ENCODE measurements around the gene ARHGAP6.

ARHGAP6 gene, protein sequence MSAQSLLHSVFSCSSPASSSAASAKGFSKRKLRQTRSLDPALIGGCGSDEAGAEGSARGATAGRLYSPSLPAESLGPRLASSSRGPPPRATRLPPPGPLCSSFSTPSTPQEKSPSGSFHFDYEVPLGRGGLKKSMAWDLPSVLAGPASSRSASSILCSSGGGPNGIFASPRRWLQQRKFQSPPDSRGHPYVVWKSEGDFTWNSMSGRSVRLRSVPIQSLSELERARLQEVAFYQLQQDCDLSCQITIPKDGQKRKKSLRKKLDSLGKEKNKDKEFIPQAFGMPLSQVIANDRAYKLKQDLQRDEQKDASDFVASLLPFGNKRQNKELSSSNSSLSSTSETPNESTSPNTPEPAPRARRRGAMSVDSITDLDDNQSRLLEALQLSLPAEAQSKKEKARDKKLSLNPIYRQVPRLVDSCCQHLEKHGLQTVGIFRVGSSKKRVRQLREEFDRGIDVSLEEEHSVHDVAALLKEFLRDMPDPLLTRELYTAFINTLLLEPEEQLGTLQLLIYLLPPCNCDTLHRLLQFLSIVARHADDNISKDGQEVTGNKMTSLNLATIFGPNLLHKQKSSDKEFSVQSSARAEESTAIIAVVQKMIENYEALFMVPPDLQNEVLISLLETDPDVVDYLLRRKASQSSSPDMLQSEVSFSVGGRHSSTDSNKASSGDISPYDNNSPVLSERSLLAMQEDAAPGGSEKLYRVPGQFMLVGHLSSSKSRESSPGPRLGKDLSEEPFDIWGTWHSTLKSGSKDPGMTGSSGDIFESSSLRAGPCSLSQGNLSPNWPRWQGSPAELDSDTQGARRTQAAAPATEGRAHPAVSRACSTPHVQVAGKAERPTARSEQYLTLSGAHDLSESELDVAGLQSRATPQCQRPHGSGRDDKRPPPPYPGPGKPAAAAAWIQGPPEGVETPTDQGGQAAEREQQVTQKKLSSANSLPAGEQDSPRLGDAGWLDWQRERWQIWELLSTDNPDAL (N-terminal part only)

DNA sequence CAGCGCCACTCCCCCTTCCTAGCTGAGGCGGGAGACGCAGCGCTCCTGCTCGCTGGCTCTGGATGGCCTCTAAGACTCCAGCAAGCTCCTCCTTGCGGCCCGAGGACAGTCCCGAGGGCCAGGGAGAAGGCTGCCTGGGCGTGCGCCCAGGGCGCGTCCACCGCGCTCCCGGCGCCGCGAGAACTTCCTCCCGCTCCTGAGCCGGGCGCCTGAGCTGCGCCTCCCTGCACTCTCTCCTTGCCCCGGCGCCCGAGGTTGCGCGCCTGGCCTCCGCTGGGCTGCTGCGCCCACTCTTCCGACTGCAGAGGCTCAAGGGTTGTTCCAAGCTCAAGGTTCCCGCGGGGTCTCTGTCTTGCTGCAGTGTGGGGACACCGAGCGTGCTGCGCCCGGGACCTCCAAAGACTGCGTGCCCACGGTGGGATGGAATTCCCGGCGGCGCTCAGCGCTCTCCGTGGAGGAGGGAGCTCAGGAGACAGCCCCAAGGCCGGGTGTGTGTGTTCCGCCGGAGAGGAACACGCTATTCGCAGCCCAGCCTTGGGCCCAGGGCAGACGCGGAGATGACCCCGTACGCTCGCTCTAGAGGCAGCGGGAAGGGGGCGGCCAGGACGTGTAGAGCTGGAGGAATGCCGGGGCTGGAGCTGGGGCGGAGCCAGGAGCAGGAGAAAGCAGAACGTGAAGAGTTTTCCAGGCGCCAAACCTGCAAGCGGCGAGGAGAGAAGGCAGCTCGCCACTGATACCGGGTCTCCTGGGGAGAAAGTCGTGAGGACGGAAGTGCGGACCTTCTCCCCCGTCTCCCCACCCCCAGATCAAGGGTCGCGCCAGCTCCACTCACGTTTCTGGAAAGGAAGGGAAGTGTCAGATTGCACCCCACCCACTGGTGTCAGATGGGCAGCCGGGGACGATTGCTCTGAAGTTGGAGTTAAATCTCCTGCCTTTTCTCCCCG, at the start of gene ARHGAP6:
ARHGAP6 (minus strand) TSS at position 753 of the 944 bp plus-strand sequence. CDS start 1,092 bp downstream, outside the sequence.
- H3K9me3 ChIP-seq (ENCODE audit: control insufficient read depth in 2 of 2, low read length in 2 of 2): no peaks in the 10 kb centered on the region
- no peaks in the 10 kb centered on the region for H3K4me1 ChIP-seq (ENCODE audit: control insufficient read depth, insufficient read depth, low read length)
- H3K27ac ChIP-seq (ENCODE audit: low read length): peak within 1 kb of the TSS; percentile 49
- no peaks in the 10 kb centered on the region for H3K27me3 ChIP-seq (ENCODE audit: control insufficient read depth in 1 of 2, insufficient read depth in 2 of 2, low read length in 2 of 2)
- peak within 1 kb of the TSS; percentile 63 to 77 for H3K4me3 ChIP-seq (ENCODE audit: low read length in 2 of 2)
- H3K36me3 ChIP-seq (ENCODE audit: control insufficient read depth in 2 of 2, insufficient read depth in 2 of 2, low read length in 2 of 2): no peaks in the 10 kb centered on the region
- peak within 1 kb of the TSS; percentile 37 to 53 for H3K9ac ChIP-seq (ENCODE audit: low read length in 2 of 2)

DNA sequence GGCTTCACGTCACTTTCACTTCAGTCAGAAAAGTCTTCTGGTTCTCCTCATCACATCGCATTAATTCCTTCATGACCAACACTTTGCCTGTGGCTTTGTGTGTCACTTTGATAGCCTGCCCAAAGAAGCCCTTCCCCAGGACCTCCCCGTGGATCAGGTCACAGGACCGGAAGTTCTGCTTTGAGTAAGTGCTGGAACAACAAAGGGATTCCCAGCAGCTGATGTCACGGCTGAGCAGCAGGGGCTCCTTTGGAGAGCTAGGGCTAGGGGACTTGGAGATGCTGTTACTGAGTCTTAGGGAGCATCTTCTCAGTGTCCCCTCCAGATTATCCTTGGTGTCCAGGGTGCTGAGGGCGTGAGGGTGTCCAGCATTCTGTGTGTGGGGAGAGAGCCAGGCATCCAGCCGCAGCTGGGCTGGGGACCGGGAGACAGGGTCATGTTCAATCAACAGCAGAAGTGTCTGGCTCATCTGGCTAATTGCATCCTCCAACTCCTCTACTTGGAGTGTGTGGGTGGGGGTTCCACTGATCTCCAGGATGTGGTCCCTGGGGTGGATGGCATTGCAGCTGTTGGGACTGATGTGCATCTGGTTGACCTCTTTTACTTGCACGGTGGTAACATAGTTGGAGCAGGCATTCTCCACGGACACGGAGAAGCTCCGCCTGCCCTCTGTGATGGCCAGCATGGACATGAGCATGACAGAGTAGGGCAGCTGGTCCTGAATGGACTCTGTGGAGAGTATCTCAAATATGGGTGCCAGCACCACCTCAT, 39.2 kb upstream of the ARHGAP6 start:
- Histone ChIP-seq H3K9me3 (ENCODE audit: control insufficient read depth in 2 of 2, low read length in 2 of 2) (no peaks in the 10 kb centered on the region), H3K27ac (ENCODE audit: low read length) (no peak overlapping the region), H3K36me3 (ENCODE audit: control insufficient read depth in 2 of 2, insufficient read depth in 2 of 2, low read length in 2 of 2) (no peaks in the 10 kb centered on the region), H3K4me3 (ENCODE audit: low read length in 2 of 2) (no peak overlapping the region), H3K4me1 (ENCODE audit: control insufficient read depth, insufficient read depth, low read length) (no peaks in the 10 kb centered on the region), H3K27me3 (ENCODE audit: control insufficient read depth in 1 of 2, insufficient read depth in 2 of 2, low read length in 2 of 2) (peaks cover 0 to 10% of the 10 kb centered on the region in 2 donors), H3K9ac (ENCODE audit: low read length in 2 of 2) (no peak overlapping the region)

DNA sequence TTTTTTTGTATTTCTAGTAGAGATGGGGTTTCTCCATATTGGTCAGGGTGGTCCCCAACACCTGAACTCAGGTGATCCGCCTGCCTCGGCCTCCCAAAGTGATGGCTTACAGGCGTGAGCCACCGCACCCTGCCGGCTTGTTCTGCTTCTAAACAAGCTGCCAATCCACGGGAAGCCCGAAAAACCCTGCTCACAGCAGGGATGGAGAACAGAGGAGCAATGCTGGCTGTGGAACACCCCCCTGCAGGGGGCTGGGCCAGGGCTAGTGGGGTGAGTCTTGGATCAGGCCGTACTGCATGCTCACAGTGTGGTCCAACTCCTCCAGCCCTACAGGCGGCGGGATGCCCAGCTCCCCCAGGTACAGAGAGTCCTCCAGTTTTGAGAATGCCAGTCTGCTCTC, 38.1 kb upstream of the ARHGAP6 start:
- Histone ChIP-seq H3K9ac (ENCODE audit: low read length in 2 of 2) (no peak overlapping the region), H3K27me3 (ENCODE audit: control insufficient read depth in 1 of 2, insufficient read depth in 2 of 2, low read length in 2 of 2) (peaks cover 0 to 10% of the 10 kb centered on the region in 2 donors), H3K36me3 (ENCODE audit: control insufficient read depth in 2 of 2, insufficient read depth in 2 of 2, low read length in 2 of 2) (no peaks in the 10 kb centered on the region), H3K9me3 (ENCODE audit: control insufficient read depth in 2 of 2, low read length in 2 of 2) (no peaks in the 10 kb centered on the region), H3K4me1 (ENCODE audit: control insufficient read depth, insufficient read depth, low read length) (no peaks in the 10 kb centered on the region), H3K27ac (ENCODE audit: low read length) (no peak overlapping the region), H3K4me3 (ENCODE audit: low read length in 2 of 2) (no peak overlapping the region)

DNA sequence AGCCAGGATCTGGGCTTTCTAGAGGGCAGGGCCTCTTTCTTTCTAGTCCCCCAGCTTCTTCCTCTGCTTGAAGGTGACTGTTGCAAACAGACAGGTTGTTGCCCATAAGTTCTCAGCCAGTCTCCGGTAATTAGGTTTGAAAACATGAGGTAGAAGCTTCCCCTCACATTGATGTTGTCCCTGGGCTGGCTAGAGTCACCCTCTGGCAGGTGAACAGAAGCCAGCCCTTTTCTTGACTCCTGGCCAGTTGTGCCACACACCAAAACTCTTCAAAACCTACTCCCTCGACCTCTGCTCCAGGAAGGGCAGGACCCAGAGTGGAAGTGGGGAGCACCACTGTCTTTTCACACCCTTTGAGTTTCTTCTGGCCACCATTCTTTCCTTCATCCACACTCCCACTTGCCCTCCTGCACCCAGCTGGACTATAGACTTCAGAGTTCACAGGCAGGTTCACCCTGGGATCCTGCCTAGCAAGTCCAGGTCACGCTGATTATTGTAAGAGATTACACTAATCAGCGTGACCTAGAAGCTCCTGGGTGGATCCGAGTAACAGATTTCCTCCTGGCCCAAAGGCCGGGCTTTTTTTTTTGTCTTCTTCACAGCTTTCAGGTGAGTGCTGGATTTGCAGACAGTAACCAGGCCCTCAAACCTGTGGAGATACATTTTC, 37.4 kb upstream of the ARHGAP6 start:
- no peak overlapping the region for H3K27ac ChIP-seq (ENCODE audit: low read length)
- no peak overlapping the region for H3K9ac ChIP-seq (ENCODE audit: low read length in 2 of 2)
- no peaks in the 10 kb centered on the region for H3K36me3 ChIP-seq (ENCODE audit: control insufficient read depth in 2 of 2, insufficient read depth in 2 of 2, low read length in 2 of 2)
- H3K4me1 ChIP-seq (ENCODE audit: control insufficient read depth, insufficient read depth, low read length): no peaks in the 10 kb centered on the region
- H3K27me3 ChIP-seq (ENCODE audit: control insufficient read depth in 1 of 2, insufficient read depth in 2 of 2, low read length in 2 of 2): peaks cover 0 to 10% of the 10 kb centered on the region in 2 donors
- no peak overlapping the region for H3K4me3 ChIP-seq (ENCODE audit: low read length in 2 of 2)
- H3K9me3 ChIP-seq (ENCODE audit: control insufficient read depth in 2 of 2, low read length in 2 of 2): no peaks in the 10 kb centered on the region

DNA sequence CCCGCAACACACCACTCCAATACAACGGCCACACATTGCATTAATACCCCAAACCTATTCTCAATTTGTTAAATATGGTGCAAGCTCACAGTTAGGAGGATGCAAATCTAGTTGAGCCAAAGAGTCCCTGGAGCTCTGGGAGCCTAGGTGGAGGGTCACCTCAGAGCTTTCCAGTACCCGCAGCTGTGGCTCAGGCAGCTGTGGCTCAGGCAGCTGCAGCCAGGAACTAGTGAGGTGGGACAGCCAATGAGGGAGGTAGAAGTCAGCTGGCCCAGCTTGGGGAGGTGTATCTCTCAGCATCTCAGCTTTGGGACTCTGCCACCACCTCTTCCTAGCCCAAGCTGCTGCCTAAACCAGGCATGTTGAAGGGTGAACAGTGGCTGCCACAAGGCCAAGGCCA, 36.7 kb upstream of the ARHGAP6 start:
- peaks cover 0 to 10% of the 10 kb centered on the region in 2 donors for H3K27me3 ChIP-seq (ENCODE audit: control insufficient read depth in 1 of 2, insufficient read depth in 2 of 2, low read length in 2 of 2)
- no peaks in the 10 kb centered on the region for H3K36me3 ChIP-seq (ENCODE audit: control insufficient read depth in 2 of 2, insufficient read depth in 2 of 2, low read length in 2 of 2)
- no peak overlapping the region for H3K4me3 ChIP-seq (ENCODE audit: low read length in 2 of 2)
- H3K4me1 ChIP-seq (ENCODE audit: control insufficient read depth, insufficient read depth, low read length): no peaks in the 10 kb centered on the region
- no peak overlapping the region for H3K9ac ChIP-seq (ENCODE audit: low read length in 2 of 2)
- no peaks in the 10 kb centered on the region for H3K9me3 ChIP-seq (ENCODE audit: control insufficient read depth in 2 of 2, low read length in 2 of 2)
- H3K27ac ChIP-seq (ENCODE audit: low read length): no peak overlapping the region

DNA sequence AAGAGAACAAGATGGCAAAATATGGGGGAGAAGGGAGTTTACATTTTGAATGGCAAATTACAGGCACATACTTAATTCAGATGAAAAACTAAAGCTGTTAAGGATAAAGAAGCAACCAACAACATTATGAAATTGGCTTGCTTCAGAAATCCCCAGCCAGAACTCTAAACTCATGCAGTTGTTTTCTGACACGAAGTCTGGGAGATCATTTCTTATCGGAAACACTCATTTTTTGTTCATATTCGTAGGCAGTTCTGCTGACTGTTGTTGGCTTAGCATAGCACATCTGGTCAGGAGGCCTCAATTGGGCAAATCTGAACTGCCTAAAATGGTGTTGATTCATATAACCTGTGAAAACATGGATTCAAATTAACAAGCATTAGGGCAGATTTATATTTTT, 33.0 kb upstream of the ARHGAP6 start:
- Histone ChIP-seq H3K4me1 (ENCODE audit: control insufficient read depth, insufficient read depth, low read length) (no peaks in the 10 kb centered on the region), H3K27ac (ENCODE audit: low read length) (no peak overlapping the region), H3K9me3 (ENCODE audit: control insufficient read depth in 2 of 2, low read length in 2 of 2) (no peaks in the 10 kb centered on the region), H3K36me3 (ENCODE audit: control insufficient read depth in 2 of 2, insufficient read depth in 2 of 2, low read length in 2 of 2) (no peaks in the 10 kb centered on the region), H3K4me3 (ENCODE audit: low read length in 2 of 2) (no peak overlapping the region), H3K27me3 (ENCODE audit: control insufficient read depth in 1 of 2, insufficient read depth in 2 of 2, low read length in 2 of 2) (peaks cover 0 to under 1% of the 10 kb centered on the region in 2 donors), H3K9ac (ENCODE audit: low read length in 2 of 2) (no peak overlapping the region)

DNA sequence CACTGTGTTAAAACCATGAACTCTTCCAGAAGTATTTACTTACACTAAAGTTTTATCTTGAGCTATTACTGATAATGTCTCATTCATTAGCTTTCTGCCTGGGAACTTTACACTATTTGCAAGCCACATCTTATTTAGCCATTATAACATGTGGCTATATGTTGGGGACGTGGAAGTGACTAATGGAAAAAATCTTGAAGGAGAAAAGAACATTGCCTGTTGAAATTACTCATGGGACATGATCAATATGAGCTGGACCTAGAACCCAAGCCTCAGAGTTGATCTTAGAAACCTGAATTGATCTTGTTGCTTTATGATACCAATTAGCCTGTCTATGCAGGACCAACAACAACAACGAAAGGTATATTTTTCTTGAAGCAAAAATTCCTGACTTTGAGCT, 22.5 kb upstream of the ARHGAP6 start:
- peaks cover 0 to 2% of the 10 kb centered on the region in 2 donors for H3K27me3 ChIP-seq (ENCODE audit: control insufficient read depth in 1 of 2, insufficient read depth in 2 of 2, low read length in 2 of 2)
- no peak overlapping the region for H3K27ac ChIP-seq (ENCODE audit: low read length)
- no peaks in the 10 kb centered on the region for H3K36me3 ChIP-seq (ENCODE audit: control insufficient read depth in 2 of 2, insufficient read depth in 2 of 2, low read length in 2 of 2)
- H3K9ac ChIP-seq (ENCODE audit: low read length in 2 of 2): no peak overlapping the region
- no peak overlapping the region for H3K4me3 ChIP-seq (ENCODE audit: low read length in 2 of 2)
- H3K4me1 ChIP-seq (ENCODE audit: control insufficient read depth, insufficient read depth, low read length): no peaks in the 10 kb centered on the region
- H3K9me3 ChIP-seq (ENCODE audit: control insufficient read depth in 2 of 2, low read length in 2 of 2): no peaks in the 10 kb centered on the region

DNA sequence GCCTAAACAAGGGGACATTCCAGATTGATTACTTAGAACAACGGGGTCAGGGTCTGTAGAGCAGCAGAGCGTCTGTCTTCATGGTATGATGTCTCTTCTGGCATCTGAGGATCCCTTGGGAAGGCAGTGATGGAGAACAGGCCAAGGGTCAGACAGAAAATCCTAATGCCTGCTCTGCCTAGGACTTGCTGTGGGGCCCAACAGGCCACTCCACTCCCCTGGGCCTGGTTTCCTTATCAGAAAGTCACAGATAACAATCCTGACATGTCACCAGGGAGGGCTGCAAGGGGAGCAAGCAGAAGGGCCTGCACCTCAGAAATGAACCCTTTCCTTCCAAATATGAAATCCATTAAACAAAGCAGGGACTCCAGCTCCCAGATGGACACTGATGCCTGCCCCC, 21.4 kb upstream of the ARHGAP6 start:
- Histone ChIP-seq H3K4me1 (ENCODE audit: control insufficient read depth, insufficient read depth, low read length) (no peaks in the 10 kb centered on the region), H3K36me3 (ENCODE audit: control insufficient read depth in 2 of 2, insufficient read depth in 2 of 2, low read length in 2 of 2) (no peaks in the 10 kb centered on the region), H3K9ac (ENCODE audit: low read length in 2 of 2) (no peak overlapping the region), H3K27ac (ENCODE audit: low read length) (no peak overlapping the region), H3K27me3 (ENCODE audit: control insufficient read depth in 1 of 2, insufficient read depth in 2 of 2, low read length in 2 of 2) (peaks cover 0 to 2% of the 10 kb centered on the region in 2 donors), H3K4me3 (ENCODE audit: low read length in 2 of 2) (no peak overlapping the region), H3K9me3 (ENCODE audit: control insufficient read depth in 2 of 2, low read length in 2 of 2) (no peaks in the 10 kb centered on the region)

DNA sequence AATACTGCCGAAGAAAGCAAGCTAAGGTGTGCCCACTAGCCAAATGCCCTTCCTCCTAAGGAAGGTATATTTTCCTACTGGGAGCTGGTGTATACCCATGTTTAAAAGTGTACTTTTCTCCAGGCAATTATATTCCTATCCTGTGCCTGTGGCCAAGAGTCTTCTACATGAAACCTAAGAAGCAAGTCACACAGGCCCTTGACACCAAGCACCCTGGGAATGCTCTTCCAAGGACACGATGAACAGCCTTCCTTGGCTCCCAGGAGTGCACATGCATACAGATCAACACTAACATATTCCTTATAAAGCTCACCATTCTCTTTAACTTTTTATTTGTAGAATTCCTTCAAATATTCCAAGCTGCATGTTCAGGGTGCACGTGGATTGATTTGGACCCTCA, 17.3 kb upstream of the ARHGAP6 start:
- Histone ChIP-seq H3K4me1 (ENCODE audit: control insufficient read depth, insufficient read depth, low read length) (no peaks in the 10 kb centered on the region), H3K9me3 (ENCODE audit: control insufficient read depth in 2 of 2, low read length in 2 of 2) (no peaks in the 10 kb centered on the region), H3K36me3 (ENCODE audit: control insufficient read depth in 2 of 2, insufficient read depth in 2 of 2, low read length in 2 of 2) (no peaks in the 10 kb centered on the region), H3K4me3 (ENCODE audit: low read length in 2 of 2) (no peak overlapping the region), H3K9ac (ENCODE audit: low read length in 2 of 2) (no peak overlapping the region), H3K27ac (ENCODE audit: low read length) (no peak overlapping the region), H3K27me3 (ENCODE audit: control insufficient read depth in 1 of 2, insufficient read depth in 2 of 2, low read length in 2 of 2) (peaks cover 0 to 2% of the 10 kb centered on the region in 2 donors)
